Esophagus (tissue), 2 donors: Measurements from ENCODE around the gene CENPS. TPM values are rescaled to one million over a fixed set of nuclear protein-coding genes. Genes with fewer than 3 reads are reported as not detected.

Experiments
- H3K27ac ChIP-seq, 2 donors: one replicate each; pipeline ENCODE4 v1.5.1; 2013; ENCODE audit warnings: low read depth in 2 of 2, mild to moderate bottlenecking in 2 of 2, inconsistent platforms in 1 of 2, low read length in 1 of 2, moderate library complexity in 1 of 2
- H3K27me3 ChIP-seq, 2 donors: one replicate each; pipeline ENCODE4 v1.6.1; 2013; ENCODE audit warnings: low read length in 2 of 2, control low read depth in 1 of 2, mild to moderate bottlenecking in 1 of 2; ENCODE audit not compliant: insufficient read depth in 2 of 2, control insufficient read depth in 1 of 2
- H3K36me3 ChIP-seq, 2 donors: one replicate each; pipeline ENCODE4 v1.6.1; 2013; ENCODE audit warnings: low read length in 1 of 2; ENCODE audit not compliant: control insufficient read depth in 2 of 2, insufficient read depth in 2 of 2
- H3K4me1 ChIP-seq, 2 donors: one replicate each; pipeline ENCODE4 v1.6.1; 2013; ENCODE audit warnings: low read length in 1 of 2; ENCODE audit not compliant: control insufficient read depth in 2 of 2, insufficient read depth in 2 of 2
- H3K4me3 ChIP-seq, 2 donors: one replicate each; pipeline ENCODE4 v1.5.1; 2013; ENCODE audit warnings: low read length in 2 of 2, mild to moderate bottlenecking in 2 of 2, low read depth in 1 of 2, moderate library complexity in 1 of 2
- H3K9me3 ChIP-seq, 2 donors: one replicate each; pipeline ENCODE4 v1.6.1; 2013; ENCODE audit warnings: mild to moderate bottlenecking in 2 of 2, low read depth in 1 of 2, low read length in 1 of 2, moderate library complexity in 1 of 2; ENCODE audit not compliant: control insufficient read depth in 2 of 2, insufficient read depth in 1 of 2
- WGBS, 2 donors: extraction: QIAGEN DNeasy Blood & Tissue Kit; methylation state at CpG; one replicate each; pipeline ENCODE4 v1.1.7; 2013; 5-methylcytosine and 5-hydroxymethylcytosine counted together
- polyA plus RNA-seq, 2 donors: library from polyadenylated mRNA; stranded (reverse); fragments of 200-250 nt; gene quantifications; one replicate each; pipeline ENCODE4 v1.2.3, GENCODE V29; 2013
- donor health status: healthy with polysubstance abuse.
- donor health status: Bipolar disorder and iron deficiency.

The CENPS gene
- polyA plus RNA-seq, 2 donors = 15.3 to 17.8 TPM

DNA sequence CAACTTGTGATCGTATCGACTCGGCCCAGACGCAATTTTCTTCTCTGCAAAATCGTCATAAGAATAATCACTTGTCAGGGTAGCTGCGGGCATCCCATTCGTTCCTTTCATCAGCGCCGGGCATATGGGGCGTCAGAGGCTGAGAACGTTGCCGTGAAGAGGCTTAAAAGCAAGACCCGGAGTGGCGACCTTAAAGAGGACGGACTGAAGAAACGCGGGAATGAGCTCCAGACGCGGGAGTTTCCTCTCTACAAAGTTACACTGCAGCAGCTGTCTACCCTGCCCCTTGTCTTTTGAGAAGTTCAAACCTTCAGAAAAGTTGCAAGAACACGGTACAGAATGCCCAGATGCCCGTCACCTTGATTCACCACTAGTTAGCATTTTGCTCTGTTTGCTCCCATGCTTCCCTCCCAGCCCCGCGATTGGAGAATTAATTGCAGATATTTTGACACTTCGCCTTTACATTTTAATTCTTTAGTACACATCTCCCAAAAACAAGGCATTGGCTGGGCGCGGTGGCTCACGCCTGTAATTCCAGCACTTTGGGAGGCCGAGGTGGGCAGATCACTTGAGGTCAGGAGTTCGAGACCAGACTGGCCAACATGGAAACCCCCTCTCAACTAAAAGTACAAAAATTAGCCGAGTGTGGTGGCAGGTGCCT lies 967 bp downstream of the CENPS start:
- peak overlapping the region; percentile 4 to 60 for H3K27ac ChIP-seq
- peak overlapping the region; percentile 71 to 75 for H3K4me3 ChIP-seq
- no peaks in the 10 kb centered on the region for H3K36me3 ChIP-seq
- no peaks in the 10 kb centered on the region for H3K27me3 ChIP-seq
- 16 to 18% methylated on average over 30 of the region's 30 CpGs for WGBS, 2 donors
- H3K9me3 ChIP-seq = no peaks in the 10 kb centered on the region
- peaks cover 0 to 2% of the 10 kb centered on the region in 2 donors for H3K4me1 ChIP-seq

DNA sequence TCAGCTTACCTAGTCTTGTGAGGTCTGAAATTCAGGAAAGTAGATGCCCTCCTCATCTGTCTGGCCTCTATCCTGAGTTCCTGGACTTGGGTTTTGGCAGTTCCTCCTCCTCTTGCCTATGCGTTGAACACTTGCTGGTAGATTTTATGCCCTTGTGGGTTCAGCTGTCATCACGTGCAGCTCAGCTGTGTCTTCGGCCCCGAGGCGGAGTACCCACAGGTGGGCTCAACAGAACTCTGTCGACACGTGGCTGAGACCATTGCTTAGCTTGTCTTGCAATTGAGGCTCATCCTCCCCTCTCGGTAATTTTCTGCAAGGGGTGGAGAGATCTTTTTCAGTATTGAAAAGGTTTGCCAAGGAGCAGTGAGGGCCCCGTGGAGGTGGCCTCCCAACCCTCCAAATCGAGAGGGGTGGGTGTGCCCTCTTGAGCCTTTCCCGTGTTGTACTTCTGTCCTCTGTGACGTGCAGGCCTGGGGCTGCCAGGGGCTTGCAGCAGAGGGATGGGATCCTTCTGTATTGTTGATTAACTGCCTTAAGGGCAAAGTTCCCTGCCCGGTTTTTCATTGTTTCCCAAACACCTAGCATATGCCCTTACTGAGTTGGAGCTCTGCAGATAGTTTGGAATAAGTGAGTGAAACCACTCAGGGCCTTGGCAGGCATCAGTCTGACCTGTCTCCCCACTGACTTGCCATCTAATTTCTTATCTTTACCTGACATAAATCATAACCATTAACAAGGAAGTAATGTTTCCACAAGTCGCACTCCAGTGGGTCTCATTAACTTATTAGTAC lies 2.9 kb downstream of the CENPS start:
- Histone ChIP-seq H3K9me3 (no peaks in the 10 kb centered on the region), H3K36me3 (no peaks in the 10 kb centered on the region), H3K4me3 (no peak overlapping the region), H3K27me3 (no peaks in the 10 kb centered on the region), H3K27ac (no peak overlapping the region), H3K4me1 (peaks cover 0 to 2% of the 10 kb centered on the region in 2 donors)
- 70 to 72% methylated on average over 14 of the region's 14 CpGs for WGBS, 2 donors

- no peaks in the 10 kb centered on the region for H3K27me3 ChIP-seq
- no peaks in the 10 kb centered on the region for H3K36me3 ChIP-seq
- no peaks in the 10 kb centered on the region for H3K9me3 ChIP-seq
- 83 to 88% methylated on average over 11 of the region's 11 CpGs for WGBS, 2 donors
- H3K4me3 ChIP-seq = no peak overlapping the region
- H3K27ac ChIP-seq = no peak overlapping the region
- peaks cover 0 to 2% of the 10 kb centered on the region in 2 donors for H3K4me1 ChIP-seq
Observed at GRCh38 chr1:10433790-10434189, 3.6 kb downstream of the CENPS start.

GRCh38 chr1:10434590-10434989 lies 4.4 kb downstream of the CENPS start:
- Histone ChIP-seq H3K9me3 (no peaks in the 10 kb centered on the region), H3K27me3 (no peaks in the 10 kb centered on the region), H3K4me1 (peaks cover 0 to 2% of the 10 kb centered on the region in 2 donors), H3K4me3 (no peak overlapping the region), H3K27ac (no peak overlapping the region), H3K36me3 (no peaks in the 10 kb centered on the region)
- WGBS, 2 donors = 87 to 90% methylated on average over 5 of the region's 5 CpGs

GRCh38 chr1:10437052-10437451 lies 6.8 kb downstream of the CENPS start:
- Histone ChIP-seq H3K36me3 (peaks cover 0 to 2% of the 10 kb centered on the region in 2 donors), H3K9me3 (no peaks in the 10 kb centered on the region), H3K4me3 (no peak overlapping the region), H3K27ac (no peak overlapping the region), H3K27me3 (no peaks in the 10 kb centered on the region), H3K4me1 (no peaks in the 10 kb centered on the region)
- WGBS, 2 donors = 92 to 97% methylated on average over 1 of the region's 1 CpG

- 64 to 75% methylated on average over 7 of the region's 7 CpGs for WGBS, 2 donors
- peaks cover 0 to 2% of the 10 kb centered on the region in 2 donors for H3K36me3 ChIP-seq
- H3K4me3 ChIP-seq = no peak overlapping the region
Observed at GRCh38 chr1:10438677-10439163, 8.5 kb downstream of the CENPS start.

DNA sequence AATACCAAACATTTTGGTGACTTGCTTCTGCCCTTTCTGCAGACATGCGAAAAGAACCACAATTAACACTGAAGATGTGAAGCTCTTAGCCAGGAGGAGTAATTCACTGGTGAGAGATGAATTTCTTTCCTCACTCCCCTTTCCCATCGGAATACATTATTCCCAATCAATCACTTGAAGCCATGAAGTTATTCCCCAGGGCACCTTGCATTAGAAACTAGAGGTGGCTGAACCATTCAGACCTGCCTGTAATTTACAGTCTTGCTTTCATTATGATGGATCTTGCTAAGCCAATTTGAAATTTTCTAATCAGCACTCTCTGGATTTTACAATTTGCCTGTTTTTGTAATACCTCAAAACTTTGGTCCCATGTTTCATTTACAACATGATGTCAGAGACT lies 10.1 kb downstream of the CENPS start:
- Histone ChIP-seq H3K27me3 (no peaks in the 10 kb centered on the region), H3K4me1 (no peaks in the 10 kb centered on the region), H3K27ac (no peak overlapping the region), H3K4me3 (no peak overlapping the region), H3K9me3 (no peaks in the 10 kb centered on the region), H3K36me3 (peaks cover 0 to 2% of the 10 kb centered on the region in 2 donors)
- 95 to 97% methylated on average over 2 of the region's 2 CpGs for WGBS, 2 donors

More at GRCh38 chr1:10438677-10439163, 8.5 kb downstream of the CENPS start:
- no peaks in the 10 kb centered on the region for H3K4me1 ChIP-seq
- H3K9me3 ChIP-seq = no peaks in the 10 kb centered on the region
- no peaks in the 10 kb centered on the region for H3K27me3 ChIP-seq
- no peak overlapping the region for H3K27ac ChIP-seq

DNA sequence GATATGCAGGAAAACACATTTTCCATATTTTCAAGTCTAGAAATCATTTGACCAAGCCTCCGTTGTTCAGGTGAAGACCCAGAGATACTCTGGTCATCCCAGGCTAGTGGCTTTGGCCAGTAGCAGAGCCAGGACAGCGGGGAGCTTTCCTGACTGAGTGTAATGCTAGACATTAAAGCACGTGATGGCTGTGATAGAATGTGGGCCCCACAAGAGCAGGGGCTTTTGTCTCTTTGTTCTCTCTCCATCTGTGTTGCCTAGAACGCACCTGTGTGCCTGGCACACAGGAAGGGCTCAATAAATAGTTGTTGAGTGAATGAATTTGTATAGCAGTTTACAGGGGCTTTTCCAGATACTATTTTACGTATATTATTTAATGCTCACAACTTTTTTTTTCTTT lies 10.6 kb downstream of the CENPS start:
- H3K27ac ChIP-seq = no peak overlapping the region
- no peaks in the 10 kb centered on the region for H3K4me1 ChIP-seq
- no peaks in the 10 kb centered on the region for H3K9me3 ChIP-seq
- peaks cover 0 to 2% of the 10 kb centered on the region in 2 donors for H3K36me3 ChIP-seq
- no peaks in the 10 kb centered on the region for H3K27me3 ChIP-seq
- WGBS, 2 donors = 94 to 97% methylated on average over 5 of the region's 5 CpGs
- H3K4me3 ChIP-seq = no peak overlapping the region

DNA sequence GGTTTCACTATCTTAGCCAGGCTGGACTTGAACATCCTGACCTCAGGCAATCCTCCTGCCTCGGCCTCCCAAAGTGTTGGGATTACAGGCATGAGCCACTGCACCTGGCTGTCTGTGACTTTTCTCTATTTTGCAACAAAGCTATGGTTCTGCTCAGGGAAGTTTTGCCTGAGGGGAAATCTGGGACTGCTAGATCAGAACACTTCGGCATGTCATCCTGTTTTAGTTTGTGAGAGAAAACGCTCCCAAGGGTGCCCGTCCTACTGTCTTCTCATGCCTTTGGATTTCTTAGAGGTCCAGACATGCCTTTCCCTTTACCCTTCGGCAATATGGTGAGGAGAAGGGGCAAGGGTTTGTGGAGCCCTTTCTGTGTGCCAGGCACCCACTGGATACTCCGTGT lies 14.0 kb downstream of the CENPS start:
- Histone ChIP-seq H3K27ac (no peak overlapping the region), H3K36me3 (peaks cover 0 to 2% of the 10 kb centered on the region in 2 donors), H3K27me3 (no peaks in the 10 kb centered on the region), H3K4me1 (no peaks in the 10 kb centered on the region), H3K9me3 (no peaks in the 10 kb centered on the region), H3K4me3 (no peak overlapping the region)
- 82 to 91% methylated on average over 6 of the region's 6 CpGs for WGBS, 2 donors
